Activated CD4-positive, alpha-beta memory T cell treated with anti-CD3 and anti-CD28 coated beads, Interleukin-2, amount 10 ng/mL, durations not matched to agents 7 days and 5 days (primary cell): ENCODE results near the gene NAALADL2. TPM values are rescaled to one million over a fixed set of nuclear protein-coding genes. Genes with fewer than 3 reads are reported as not detected.

Experiments used
- CTCF ChIA-PET: fragments of 350-600 bp; sonication (Branson Sonifier 250); formaldehyde crosslinking; loops from one replicate; lab custom pipeline; 2021; ENCODE audit warnings: antibody characterized with exemption, inconsistent platforms; lab: Charles Lee
- POLR2A ChIA-PET: fragments of 350-600 bp; sonication (Branson Sonifier 250); formaldehyde crosslinking; loops from one replicate; lab custom pipeline; 2021; ENCODE audit warnings: antibody characterized with exemption; lab: Charles Lee
- DNase-seq: peaks from one replicate; pipeline ENCODE4 v3.0.0-alpha.2; 2020
- H3K27ac Mint-ChIP-seq: one replicate; pipeline ENCODE4 v1.8.0; 2021; ENCODE audit warnings: mild to moderate bottlenecking, mixed read lengths
- H3K27me3 Mint-ChIP-seq: one replicate; pipeline ENCODE4 v1.8.0; 2021; ENCODE audit warnings: mixed read lengths
- H3K36me3 Mint-ChIP-seq: one replicate; pipeline ENCODE4 v1.8.0; 2021; ENCODE audit warnings: low read depth, mixed read lengths
- H3K4me1 Mint-ChIP-seq: one replicate; pipeline ENCODE4 v1.8.0; 2021; ENCODE audit warnings: mixed read lengths
- H3K4me3 Mint-ChIP-seq: one replicate; pipeline ENCODE4 v1.8.0; 2021; ENCODE audit warnings: mild to moderate bottlenecking, mixed read lengths
- H3K9me3 Mint-ChIP-seq: one replicate; pipeline ENCODE4 v1.8.0; 2021; ENCODE audit warnings: mixed read lengths
- total RNA-seq, 2 experiments: library from RNA; stranded (reverse); gene quantifications; one replicate each; pipeline ENCODE4 v1.2.3, GENCODE V29; 2021

Gene NAALADL2
- total RNA-seq, 2 experiments from 2014 or later = not detected

DNA sequence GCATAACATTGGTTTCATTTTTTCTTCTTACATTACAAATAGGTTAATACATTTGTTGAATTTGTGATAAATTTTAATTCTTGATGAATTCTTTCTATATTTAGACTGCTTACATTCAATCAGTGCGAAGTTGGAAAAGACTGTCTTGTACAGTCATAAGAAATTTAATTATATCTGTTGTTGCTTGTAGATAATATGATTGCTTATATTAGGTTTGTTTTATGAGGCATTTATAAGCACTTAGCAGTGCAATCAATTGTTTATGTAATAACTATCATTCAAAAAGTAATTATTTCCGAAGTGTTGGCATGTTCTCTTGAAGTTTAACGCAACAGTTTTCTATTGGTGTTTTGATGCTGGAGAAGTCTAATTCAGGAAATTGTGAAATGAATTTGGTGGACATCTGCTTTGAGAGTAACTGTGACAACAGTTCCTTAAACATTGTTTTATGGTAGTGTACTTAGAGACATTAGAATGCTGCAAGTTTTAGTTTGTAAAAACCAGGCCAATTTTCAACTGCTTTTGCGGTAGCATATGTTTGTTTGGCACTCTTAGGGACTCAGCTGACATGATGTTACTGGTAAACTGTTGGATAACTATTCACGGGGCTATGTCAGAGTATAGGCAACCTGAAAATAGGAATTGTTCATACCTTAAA is 99.7 kb downstream of the NAALADL2 start:
- no peaks in the 10 kb centered on the region for H3K4me1 Mint-ChIP-seq
- H3K27ac Mint-ChIP-seq = no peak overlapping the region
- H3K36me3 Mint-ChIP-seq = no peaks in the 10 kb centered on the region
- ChIA-PET POLR2A (no interaction called here), CTCF (no interaction called here)
- no peak for DNase-seq
- H3K27me3 Mint-ChIP-seq = no peaks in the 10 kb centered on the region
- no peaks in the 10 kb centered on the region for H3K9me3 Mint-ChIP-seq
- H3K4me3 Mint-ChIP-seq = no peak overlapping the region

GRCh38 chr3:174959556-174960065 is 100.5 kb downstream of the NAALADL2 start:
- no peak overlapping the region for H3K27ac Mint-ChIP-seq
- H3K4me3 Mint-ChIP-seq = no peak overlapping the region
- no peaks in the 10 kb centered on the region for H3K9me3 Mint-ChIP-seq
- H3K36me3 Mint-ChIP-seq = no peaks in the 10 kb centered on the region
- H3K27me3 Mint-ChIP-seq = no peaks in the 10 kb centered on the region
- no peak for DNase-seq
- H3K4me1 Mint-ChIP-seq = no peaks in the 10 kb centered on the region
- ChIA-PET POLR2A (no interaction called here), CTCF (no interaction called here)

GRCh38 chr3:174960898-174961297 is 101.8 kb downstream of the NAALADL2 start:
- no peaks in the 10 kb centered on the region for H3K9me3 Mint-ChIP-seq
- ChIA-PET POLR2A (no interaction called here), CTCF (no interaction called here)
- no peaks in the 10 kb centered on the region for H3K4me1 Mint-ChIP-seq
- H3K27ac Mint-ChIP-seq = no peak overlapping the region
- no peak for DNase-seq
- H3K4me3 Mint-ChIP-seq = no peak overlapping the region
- no peaks in the 10 kb centered on the region for H3K27me3 Mint-ChIP-seq
- no peaks in the 10 kb centered on the region for H3K36me3 Mint-ChIP-seq

DNA sequence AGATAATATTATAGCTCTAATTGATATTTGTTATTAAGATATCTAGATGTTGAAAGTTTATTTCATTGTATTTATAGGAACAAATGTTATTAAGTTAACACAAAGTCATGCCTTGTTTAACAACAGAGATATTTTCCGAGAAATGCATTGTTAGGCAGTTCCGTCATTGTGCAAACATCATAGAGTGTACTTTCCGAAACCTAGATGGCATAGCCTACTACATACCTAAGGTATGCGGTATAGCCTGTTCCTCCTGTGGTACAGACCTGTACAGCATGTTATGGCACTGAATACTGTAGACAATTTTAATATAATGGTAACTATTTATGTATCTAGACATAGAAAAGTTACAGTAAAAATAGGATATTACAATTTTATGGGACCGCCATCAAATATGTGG is 114.3 kb downstream of the NAALADL2 start:
- CTCF ChIA-PET = no interaction called here
- H3K4me3 Mint-ChIP-seq = no peak overlapping the region
- POLR2A ChIA-PET = no interaction called here
- H3K9me3 Mint-ChIP-seq = peaks cover 2% of the 10 kb centered on the region
- no peaks in the 10 kb centered on the region for H3K4me1 Mint-ChIP-seq
- H3K36me3 Mint-ChIP-seq = no peaks in the 10 kb centered on the region
- DNase-seq = no peak
- H3K27me3 Mint-ChIP-seq = no peaks in the 10 kb centered on the region
- no peak overlapping the region for H3K27ac Mint-ChIP-seq

GRCh38 chr3:174986685-174987084 is 127.6 kb downstream of the NAALADL2 start:
- no peaks in the 10 kb centered on the region for H3K36me3 Mint-ChIP-seq
- H3K27me3 Mint-ChIP-seq = no peaks in the 10 kb centered on the region
- no peaks in the 10 kb centered on the region for H3K9me3 Mint-ChIP-seq
- no peak overlapping the region for H3K27ac Mint-ChIP-seq
- no peak overlapping the region for H3K4me3 Mint-ChIP-seq
- POLR2A ChIA-PET = no interaction called here
- no peak for DNase-seq
- CTCF ChIA-PET = interaction anchor here (0.6 kb wide), 1 partner anchor 127 kb away, joined by 3 read pairs; no protein-coding TSS in a partner anchor
- H3K4me1 Mint-ChIP-seq = no peaks in the 10 kb centered on the region

DNA sequence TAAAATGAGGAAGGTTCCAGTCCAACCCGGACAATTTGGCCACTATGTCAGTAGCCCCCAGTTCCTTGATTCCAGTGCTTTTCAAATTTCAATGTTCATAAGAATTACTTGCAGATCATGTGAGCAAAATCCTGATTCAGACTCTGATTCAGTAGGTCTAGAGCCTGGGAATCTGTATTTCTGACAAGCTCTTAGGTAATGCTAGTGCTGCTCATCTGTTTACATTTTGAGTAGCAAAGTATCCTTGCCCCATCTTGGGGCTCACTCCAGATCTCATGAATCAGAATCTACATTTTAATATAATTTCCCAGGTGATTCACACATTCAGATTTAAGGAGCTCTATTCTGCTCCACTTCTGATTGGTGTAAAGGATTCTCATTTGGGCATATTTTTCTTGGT is 142.0 kb downstream of the NAALADL2 start:
- CTCF ChIA-PET = no interaction called here
- DNase-seq = no peak
- POLR2A ChIA-PET = no interaction called here
- no peaks in the 10 kb centered on the region for H3K36me3 Mint-ChIP-seq
- H3K9me3 Mint-ChIP-seq = no peaks in the 10 kb centered on the region
- no peaks in the 10 kb centered on the region for H3K4me1 Mint-ChIP-seq
- H3K27me3 Mint-ChIP-seq = no peaks in the 10 kb centered on the region
- no peak overlapping the region for H3K4me3 Mint-ChIP-seq
- no peak overlapping the region for H3K27ac Mint-ChIP-seq

DNA sequence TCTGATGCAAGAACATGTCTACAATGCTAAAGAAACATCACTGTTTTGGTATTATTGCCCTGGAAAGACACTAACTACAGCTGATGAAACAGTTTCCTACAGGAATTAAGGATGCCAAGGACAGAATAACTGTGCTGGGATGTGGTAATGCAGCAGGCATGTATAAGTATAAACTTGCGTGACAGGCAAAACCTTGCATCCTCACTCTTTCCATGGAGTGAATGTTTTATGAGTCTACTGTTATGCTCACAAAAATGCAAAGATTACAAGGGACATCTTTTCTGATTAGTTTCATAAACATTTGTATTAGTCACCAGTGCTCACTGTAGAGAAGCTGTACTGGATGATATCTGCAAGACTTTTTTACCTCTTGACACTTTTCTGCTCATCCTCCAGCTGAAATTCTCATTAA is 143.6 kb downstream of the NAALADL2 start:
- ChIA-PET CTCF (no interaction called here), POLR2A (no interaction called here)
- DNase-seq = no peak
- H3K9me3 Mint-ChIP-seq = no peaks in the 10 kb centered on the region
- no peak overlapping the region for H3K27ac Mint-ChIP-seq
- H3K27me3 Mint-ChIP-seq = no peaks in the 10 kb centered on the region
- no peaks in the 10 kb centered on the region for H3K36me3 Mint-ChIP-seq
- H3K4me1 Mint-ChIP-seq = no peaks in the 10 kb centered on the region
- H3K4me3 Mint-ChIP-seq = no peak overlapping the region

GRCh38 chr3:175003590-175003989 is 144.5 kb downstream of the NAALADL2 start:
- ChIA-PET POLR2A (no interaction called here), CTCF (no interaction called here)
- H3K4me1 Mint-ChIP-seq = no peaks in the 10 kb centered on the region
- H3K9me3 Mint-ChIP-seq = no peaks in the 10 kb centered on the region
- H3K4me3 Mint-ChIP-seq = no peak overlapping the region
- H3K36me3 Mint-ChIP-seq = no peaks in the 10 kb centered on the region
- no peaks in the 10 kb centered on the region for H3K27me3 Mint-ChIP-seq
- no peak for DNase-seq
- H3K27ac Mint-ChIP-seq = no peak overlapping the region

DNA sequence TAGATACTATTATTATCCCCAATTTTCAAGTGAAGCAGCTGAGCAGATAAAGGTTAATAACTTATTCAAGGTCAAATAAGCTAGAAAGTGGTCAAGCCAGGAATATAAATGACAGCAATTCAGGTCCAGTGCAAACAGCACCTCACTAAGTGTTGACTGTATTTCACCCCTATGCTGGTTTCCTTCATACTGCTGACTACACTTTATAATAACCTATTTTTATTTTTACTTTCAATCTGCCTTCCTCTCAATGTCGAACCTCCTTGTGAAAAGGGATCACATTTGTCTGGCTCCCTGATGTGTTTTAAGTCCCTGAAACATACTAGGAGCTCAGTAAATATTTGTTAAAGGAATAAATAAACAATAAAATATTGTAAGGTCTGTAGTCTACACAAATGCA is 146.1 kb downstream of the NAALADL2 start:
- no peaks in the 10 kb centered on the region for H3K27me3 Mint-ChIP-seq
- H3K9me3 Mint-ChIP-seq = no peaks in the 10 kb centered on the region
- DNase-seq = no peak
- H3K36me3 Mint-ChIP-seq = no peaks in the 10 kb centered on the region
- H3K27ac Mint-ChIP-seq = no peak overlapping the region
- no peak overlapping the region for H3K4me3 Mint-ChIP-seq
- no peaks in the 10 kb centered on the region for H3K4me1 Mint-ChIP-seq
- POLR2A ChIA-PET = no interaction called here
- CTCF ChIA-PET = no interaction called here

DNA sequence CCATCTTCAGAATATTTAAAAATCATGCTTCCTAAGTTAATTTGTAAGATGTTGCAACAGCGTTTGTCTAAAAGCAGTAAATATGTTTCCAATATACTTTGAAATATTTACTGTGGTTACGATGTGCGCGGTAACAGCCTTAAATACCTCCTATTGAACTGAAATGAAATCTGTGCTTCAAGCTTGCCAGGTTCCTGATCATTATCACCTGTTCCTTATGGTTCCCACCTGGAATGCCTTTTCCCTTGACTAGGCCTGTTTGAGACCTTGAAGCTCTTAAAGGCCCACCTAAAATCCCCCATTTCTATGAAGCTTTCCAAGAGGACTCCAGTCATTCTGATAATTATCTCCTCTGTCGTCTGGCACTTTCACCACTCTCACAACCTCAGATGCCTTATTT is 146.7 kb downstream of the NAALADL2 start:
- no peak for DNase-seq
- POLR2A ChIA-PET = no interaction called here
- CTCF ChIA-PET = no interaction called here
- no peak overlapping the region for H3K27ac Mint-ChIP-seq
- H3K4me3 Mint-ChIP-seq = no peak overlapping the region
- no peaks in the 10 kb centered on the region for H3K27me3 Mint-ChIP-seq
- H3K9me3 Mint-ChIP-seq = no peaks in the 10 kb centered on the region
- H3K36me3 Mint-ChIP-seq = no peaks in the 10 kb centered on the region
- no peaks in the 10 kb centered on the region for H3K4me1 Mint-ChIP-seq

GRCh38 chr3:175007306-175007705 is 148.2 kb downstream of the NAALADL2 start:
- Mint-ChIP-seq H3K27me3 (no peaks in the 10 kb centered on the region), H3K36me3 (no peaks in the 10 kb centered on the region), H3K4me3 (no peak overlapping the region), H3K4me1 (no peaks in the 10 kb centered on the region), H3K27ac (no peak overlapping the region), H3K9me3 (no peaks in the 10 kb centered on the region)
- DNase-seq = no peak
- POLR2A ChIA-PET = no interaction called here
- CTCF ChIA-PET = no interaction called here

DNA sequence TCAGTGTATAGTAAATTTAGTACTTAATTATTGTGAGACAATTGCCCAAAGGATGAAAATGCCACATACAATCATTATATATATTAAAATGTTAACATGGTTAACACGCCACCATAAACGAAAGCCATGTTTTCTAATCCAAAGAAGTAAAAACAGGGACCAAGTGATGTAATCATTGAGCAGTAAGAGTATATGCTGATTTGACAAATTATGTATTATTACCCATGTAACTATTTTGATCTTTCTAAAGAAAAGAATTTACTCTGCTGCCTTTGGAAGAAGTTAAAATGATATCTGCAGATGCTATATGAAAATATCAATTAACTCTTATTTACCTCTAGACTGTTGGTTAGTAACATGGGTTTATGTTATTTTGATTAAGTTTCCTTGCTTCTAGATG is 150.2 kb downstream of the NAALADL2 start:
- no peak overlapping the region for H3K27ac Mint-ChIP-seq
- no peak overlapping the region for H3K4me3 Mint-ChIP-seq
- H3K36me3 Mint-ChIP-seq = no peaks in the 10 kb centered on the region
- DNase-seq = no peak
- H3K9me3 Mint-ChIP-seq = no peaks in the 10 kb centered on the region
- H3K27me3 Mint-ChIP-seq = no peaks in the 10 kb centered on the region
- H3K4me1 Mint-ChIP-seq = no peaks in the 10 kb centered on the region
- ChIA-PET CTCF (no interaction called here), POLR2A (no interaction called here)

DNA sequence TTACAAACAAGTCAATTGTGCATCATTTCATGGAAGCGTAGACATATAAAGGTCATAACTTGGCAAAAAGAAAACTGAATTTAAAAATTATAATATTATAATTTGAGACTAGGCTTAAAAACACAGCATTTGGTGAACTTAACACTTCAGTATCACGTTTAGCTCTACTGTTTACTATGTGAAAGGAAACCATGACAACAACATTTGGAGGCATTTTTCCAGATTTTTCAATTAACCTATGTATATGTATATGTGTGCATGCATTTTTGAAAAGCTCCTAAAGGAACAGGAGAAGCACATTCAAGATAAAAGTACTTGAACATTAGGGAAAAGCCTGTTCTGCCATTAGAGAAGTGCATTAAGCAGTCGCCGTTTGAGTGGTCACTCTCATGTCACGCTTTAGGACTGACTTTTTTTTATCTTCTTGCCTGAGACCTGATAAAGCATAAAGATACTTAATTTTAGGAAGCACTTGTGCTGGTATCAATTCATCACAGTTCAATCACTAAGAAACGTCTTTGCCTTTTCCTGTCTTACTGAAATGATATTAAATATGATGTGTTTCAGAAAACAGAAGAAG is 156.0 kb downstream of the NAALADL2 start:
- Mint-ChIP-seq H3K9me3 (no peaks in the 10 kb centered on the region), H3K4me3 (no peak overlapping the region), H3K36me3 (no peaks in the 10 kb centered on the region), H3K4me1 (no peaks in the 10 kb centered on the region), H3K27me3 (no peaks in the 10 kb centered on the region), H3K27ac (no peak overlapping the region)
- CTCF ChIA-PET = no interaction called here
- no peak for DNase-seq
- POLR2A ChIA-PET = no interaction called here
